GM21737 (cell line): ENCODE data around the gene CRYGD.
"Not testable (repeated sequence)": the region's sequence is repeated elsewhere in the genome, so short reads cannot be mapped to it uniquely, and the experiment has no call there.

ENCODE experiments used
- ATAC-seq: cut with Tn5 transposase; IDR thresholded peaks from one replicate; pipeline ENCODE4 v1.9.1; 2021; ENCODE audit warnings: mild to moderate bottlenecking, moderate library complexity; ENCODE audit not compliant: unreplicated experiment

CRYGD gene

GRCh38 chr2:208124013-208124715, at the start of gene CRYGD:
Gene CRYGD, minus strand, starts transcription at chr2:208124524. Its CDS starts 51 bp downstream, at chr2:208124473.
- not testable (repeated sequence) for ATAC-seq

GRCh38 chr2:208172125-208172524, 47.8 kb upstream of the CRYGD start:
- no peak for ATAC-seq

- no peak for ATAC-seq
These were observed 40.8 kb upstream of the CRYGD start for GRCh38 chr2:208164951-208165755.

GRCh38 chr2:208163489-208163888, 39.2 kb upstream of the CRYGD start, which contains the start of gene CRYGA:
Gene CRYGA, minus strand, starts transcription at chr2:208163589. Its CDS starts 33 bp downstream, at chr2:208163556.
- ATAC-seq = no peak

- ATAC-seq = no peak
These were observed 32.1 kb upstream of the CRYGD start for GRCh38 chr2:208156439-208156838.

- ATAC-seq = no peak
These were observed 28.8 kb upstream of the CRYGD start for GRCh38 chr2:208153156-208153555.

GRCh38 chr2:208150956-208151355, 26.6 kb upstream of the CRYGD start:
- ATAC-seq = no peak

GRCh38 chr2:208150094-208150493, 25.8 kb upstream of the CRYGD start:
- no peak for ATAC-seq

- no peak for ATAC-seq
These were observed 24.5 kb upstream of the CRYGD start for GRCh38 chr2:208148803-208149202.

- no peak for ATAC-seq
These were observed 23.4 kb upstream of the CRYGD start for GRCh38 chr2:208147759-208148158.

- no peak for ATAC-seq
These were observed 22.7 kb upstream of the CRYGD start for GRCh38 chr2:208147008-208147407.

- ATAC-seq = no peak
These were observed 21.7 kb upstream of the CRYGD start, which contains the start of gene CRYGB for GRCh38 chr2:208146006-208146405. Gene CRYGB, minus strand, starts transcription at chr2:208146158. Its CDS starts 38 bp downstream, at chr2:208146120.

- no peak for ATAC-seq
These were observed 18.8 kb upstream of the CRYGD start for GRCh38 chr2:208142925-208143799.

GRCh38 chr2:208142240-208142924, 18.1 kb upstream of the CRYGD start:
- ATAC-seq = no peak

GRCh38 chr2:208139447-208139846, 15.1 kb upstream of the CRYGD start:
- no peak for ATAC-seq

- ATAC-seq = not testable (repeated sequence)
These were observed 14.0 kb upstream of the CRYGD start for GRCh38 chr2:208138334-208138733.

GRCh38 chr2:208136716-208137094, 12.4 kb upstream of the CRYGD start:
- no peak for ATAC-seq

GRCh38 chr2:208135794-208136715, 11.7 kb upstream of the CRYGD start:
- no peak for ATAC-seq

GRCh38 chr2:208134928-208135586, 10.7 kb upstream of the CRYGD start:
- ATAC-seq = no peak
